GM12873 (cell line): Measurements from ENCODE around the gene SFRP5.

Source experiments
- CTCF ChIP-seq: IDR thresholded peaks from 2 replicates; pipeline ENCODE4 v1.5.1; 2012; ENCODE audit warnings: low read depth, mild to moderate bottlenecking, moderate library complexity, low read length, control low read depth; ENCODE audit not compliant: insufficient read depth; ENCODE audit errors: missing control alignments

Gene SFRP5

GRCh38 chr10:97768322-97769315 is 3.2 kb downstream of the SFRP5 start:
- no peak for TF ChIP-seq CTCF

DNA sequence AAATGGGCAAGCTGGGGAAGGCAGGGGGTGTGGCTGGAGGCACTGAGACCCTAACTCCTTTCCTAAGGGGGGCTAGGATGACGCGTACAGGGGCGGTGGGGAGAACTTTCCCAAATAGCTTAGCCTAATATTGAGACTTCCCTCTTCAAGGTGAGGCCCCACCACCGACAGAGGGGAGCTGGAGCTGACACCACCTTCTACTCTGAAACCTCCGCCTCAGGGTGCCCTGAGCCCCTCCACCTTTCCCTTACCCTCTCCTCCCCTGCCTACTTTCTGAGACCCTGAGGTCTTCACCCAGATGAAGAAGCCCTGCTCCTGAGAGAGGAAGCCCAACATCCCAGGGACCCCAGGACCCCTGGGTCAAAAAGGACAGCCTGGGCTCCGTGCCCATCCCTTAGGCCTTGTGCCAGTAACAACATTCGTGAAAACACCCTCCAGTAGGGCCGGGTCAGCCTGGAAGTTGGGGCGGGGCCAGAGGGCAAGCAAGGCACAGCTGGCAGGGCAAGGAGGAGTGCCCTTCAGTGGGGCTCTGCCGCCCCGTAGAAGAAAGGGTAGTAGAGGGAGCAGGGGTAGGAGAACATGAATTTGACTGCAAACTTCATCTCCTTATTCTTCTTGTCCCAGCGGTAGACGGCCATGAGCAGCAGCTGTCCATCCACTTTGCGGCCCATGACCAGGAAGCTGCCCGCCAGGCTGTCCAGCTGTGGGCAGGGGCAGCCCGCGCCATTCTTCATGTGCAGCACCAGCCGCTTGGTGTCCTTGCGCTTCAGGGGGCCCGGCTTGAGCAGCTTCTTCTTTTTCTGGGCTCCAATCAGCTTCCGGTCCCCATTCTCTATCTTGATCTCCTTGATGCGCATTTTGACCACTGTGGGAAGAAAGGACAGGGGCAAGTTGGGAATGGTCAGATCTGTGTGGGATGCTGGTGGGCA is 4.5 kb downstream of the SFRP5 start:
- TF ChIP-seq CTCF = no peak

DNA sequence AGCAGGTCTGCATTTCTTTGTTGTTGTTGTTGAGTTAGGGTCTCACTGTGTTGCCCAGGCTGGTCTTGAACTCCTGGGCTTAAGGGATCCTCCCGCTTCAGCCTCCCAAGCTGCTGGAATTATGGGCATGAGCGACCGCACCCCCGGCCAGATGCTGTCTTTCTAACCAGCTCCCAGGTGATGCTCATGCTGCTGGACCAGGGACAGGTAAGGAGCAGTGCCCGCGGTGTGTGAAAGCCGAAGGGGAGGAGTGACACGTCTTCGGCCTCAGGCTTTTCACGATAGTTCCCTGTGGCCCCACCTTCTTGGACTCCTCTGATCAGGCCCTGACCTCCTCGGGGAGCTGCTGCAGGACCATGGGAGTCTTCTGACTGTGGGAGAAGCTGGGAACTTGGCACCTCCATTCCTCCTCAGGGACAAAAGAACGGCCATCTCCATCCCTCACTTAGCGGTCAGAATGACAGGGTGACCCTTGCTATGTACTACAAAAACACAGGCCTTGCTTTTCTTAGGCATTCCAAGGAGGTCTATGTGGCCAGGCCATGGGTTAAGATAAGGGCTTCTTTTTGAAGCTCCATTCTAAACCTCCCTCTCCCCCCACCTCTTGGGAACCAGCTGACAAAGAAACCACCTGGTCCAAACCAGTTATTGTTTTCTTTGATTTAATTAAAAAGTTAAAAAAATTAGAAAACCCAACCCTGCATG is 5.5 kb downstream of the SFRP5 start:
- TF ChIP-seq CTCF = no peak

- TF ChIP-seq CTCF = no peak
Measured at GRCh38 chr10:97765201-97765600, 6.6 kb downstream of the SFRP5 start.

DNA sequence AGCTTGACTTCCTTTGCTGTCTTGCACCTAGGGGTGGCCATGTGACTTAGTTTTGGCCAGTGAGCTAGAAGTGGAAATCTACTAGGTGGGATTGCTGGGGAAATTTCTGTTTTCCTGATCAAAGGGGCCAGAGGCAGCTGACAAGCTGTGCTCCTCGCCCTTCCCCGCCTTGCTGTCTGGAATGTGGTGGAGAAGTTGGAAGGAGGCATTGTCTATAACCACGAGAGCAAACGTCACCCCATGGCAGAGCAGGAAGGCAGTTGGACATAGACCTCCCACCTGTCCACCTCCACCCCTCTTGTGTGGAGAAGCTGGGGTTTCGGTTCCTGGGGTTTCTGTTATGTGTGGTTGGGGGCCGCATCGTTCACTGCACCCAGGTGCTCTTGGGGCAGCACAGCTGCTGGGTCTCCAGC is 7.3 kb downstream of the SFRP5 start:
- no peak for TF ChIP-seq CTCF

- TF ChIP-seq CTCF = no peak
Measured at GRCh38 chr10:97763947-97764346, 7.9 kb downstream of the SFRP5 start.

GRCh38 chr10:97763411-97763810 is 8.4 kb downstream of the SFRP5 start:
- TF ChIP-seq CTCF = no peak
